ENCODE results near the gene MACROD2.

DNA sequence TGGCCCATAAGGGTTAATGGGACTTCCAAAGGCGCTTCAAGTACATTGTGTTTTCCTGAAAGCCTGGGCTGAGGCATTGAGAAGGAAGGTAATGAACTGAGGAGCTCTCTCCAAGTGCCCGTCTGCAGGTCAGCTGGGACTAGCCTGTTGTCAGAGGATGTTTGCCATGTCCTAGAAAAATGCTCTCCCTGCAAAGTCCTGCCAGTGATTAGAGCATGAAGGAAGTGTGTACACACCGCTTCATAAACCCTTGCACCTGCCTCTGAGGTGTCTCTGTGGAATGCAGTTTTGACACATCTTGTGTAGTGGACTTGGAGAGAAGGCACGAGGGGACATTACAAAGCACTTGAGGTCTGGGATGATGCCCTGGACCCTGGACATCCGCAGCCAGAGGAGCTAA is 2071.3 kb downstream of the MACROD2 start:
- TF ChIP-seq, protein P1, sequence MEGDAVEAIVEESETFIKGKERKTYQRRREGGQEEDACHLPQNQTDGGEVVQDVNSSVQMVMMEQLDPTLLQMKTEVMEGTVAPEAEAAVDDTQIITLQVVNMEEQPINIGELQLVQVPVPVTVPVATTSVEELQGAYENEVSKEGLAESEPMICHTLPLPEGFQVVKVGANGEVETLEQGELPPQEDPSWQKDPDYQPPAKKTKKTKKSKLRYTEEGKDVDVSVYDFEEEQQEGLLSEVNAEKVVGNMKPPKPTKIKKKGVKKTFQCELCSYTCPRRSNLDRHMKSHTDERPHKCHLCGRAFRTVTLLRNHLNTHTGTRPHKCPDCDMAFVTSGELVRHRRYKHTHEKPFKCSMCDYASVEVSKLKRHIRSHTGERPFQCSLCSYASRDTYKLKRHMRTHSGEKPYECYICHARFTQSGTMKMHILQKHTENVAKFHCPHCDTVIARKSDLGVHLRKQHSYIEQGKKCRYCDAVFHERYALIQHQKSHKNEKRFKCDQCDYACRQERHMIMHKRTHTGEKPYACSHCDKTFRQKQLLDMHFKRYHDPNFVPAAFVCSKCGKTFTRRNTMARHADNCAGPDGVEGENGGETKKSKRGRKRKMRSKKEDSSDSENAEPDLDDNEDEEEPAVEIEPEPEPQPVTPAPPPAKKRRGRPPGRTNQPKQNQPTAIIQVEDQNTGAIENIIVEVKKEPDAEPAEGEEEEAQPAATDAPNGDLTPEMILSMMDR (IDR thresholded peaks at IDR 0.05; ENCODE audit: insufficient read depth, low read length, poor library complexity, severe bottlenecking) = no peak
- TF ChIP-seq EZH2phosphoT487 (conservative IDR thresholded peaks at IDR 0.05; ENCODE audit: low read length) = no peak
